HCT116 (cell line): Measurements from ENCODE around the gene RAD18. TPM values are rescaled to one million over a fixed set of nuclear protein-coding genes. Genes with fewer than 3 reads are reported as not detected.

Source experiments
- ATAC-seq: fragments of 200-7000 bp; cut with Tn5 transposase; 2 replicates; pipeline ENCODE4 v1.9.1; 2020; ENCODE audit warnings: mild to moderate bottlenecking, moderate library complexity
- BruUV-seq: library from RNA; stranded (reverse); fragments of 400-500 nt; replicated peaks from 2 replicates; lab custom pipeline; 2021; lab: Mats Ljungman, UMichigan
- CTCF ChIA-PET: fragments of 300-600 bp; sonication (Branson Sonifier 250); formaldehyde crosslinking; loops from one replicate; lab custom pipeline; 2021; ENCODE audit warnings: antibody characterized with exemption; lab: Charles Lee
- POLR2A ChIA-PET: fragments of 300-600, 350-600 bp; sonication (Branson Sonifier 250); formaldehyde crosslinking; loops from one replicate; lab custom pipeline; 2021; ENCODE audit warnings: antibody characterized with exemption; lab: Charles Lee
- RAD21 ChIA-PET, 2 experiments: fragments of 300-600 bp; sonication (Branson Sonifier 250); formaldehyde crosslinking; loops; one replicate each; lab custom pipeline; 2023; ENCODE audit warnings: low total read pairs in 2 of 2; ENCODE audit not compliant: uncharacterized antibody in 2 of 2, unreplicated experiment in 2 of 2, low non-redundant PET in 1 of 2; lab: Charles Lee
- DNase-seq: peaks from one replicate; pipeline ENCODE4 v3.0.0-alpha.2; 2010; ENCODE audit warnings: low read depth, low spot score
- H2AFZ ChIP-seq: fragments of 200-600 bp; shearing (Covaris generic), sonication (generic); 2 replicates; pipeline ENCODE4 v1.6.1; 2017; ENCODE audit warnings: low read depth, mixed run types, mixed read lengths, antibody characterized with exemption, low read length; ENCODE audit not compliant: poor library complexity, severe bottlenecking
- H3K27ac ChIP-seq: 2 replicates; pipeline ENCODE4 v1.5.1; 2012; ENCODE audit warnings: low read depth, low read length
- H3K27me3 ChIP-seq: fragments of 200-600 bp; sonication (generic); 2 replicates; pipeline ENCODE4 v1.6.1; 2016; ENCODE audit warnings: mixed run types, low read length, mixed read lengths; ENCODE audit not compliant: insufficient read depth
- H3K36me3 ChIP-seq, 2 experiments: fragments of 200-500 bp in 1 of 2; fragments of 200-600 bp in 1 of 2; sonication (Bioruptor generic) in 1 of 2; sonication (generic) in 1 of 2; 2 replicates each; pipeline versions ENCODE4 v1.5.1 to v1.6.1; 2014 to 2016; ENCODE audit warnings: low read length in 2 of 2, inconsistent platforms in 1 of 2, mixed read lengths in 1 of 2, mixed run types in 1 of 2; ENCODE audit not compliant: insufficient read depth in 2 of 2, control insufficient read depth in 1 of 2
- H3K4me1 ChIP-seq, 2 experiments: fragments of 200-600 bp in 1 of 2; sonication (generic) in 1 of 2; 2 replicates each; pipeline versions ENCODE4 v1.5.1 to v1.6.1; 2012 to 2017; ENCODE audit warnings: low read length in 2 of 2, inconsistent platforms in 1 of 2, mild to moderate bottlenecking in 1 of 2, mixed read lengths in 1 of 2, mixed run types in 1 of 2, moderate library complexity in 1 of 2; ENCODE audit not compliant: insufficient read depth in 2 of 2, control insufficient read depth in 1 of 2
- H3K4me2 ChIP-seq: fragments of 200-600 bp; sonication (generic); 2 replicates; pipeline ENCODE4 v1.6.1; 2017; ENCODE audit warnings: mixed run types, low read length, mixed read lengths
- H3K4me3 ChIP-seq, 2 experiments: fragments of 200-600 bp in 1 of 2; sonication (generic) in 1 of 2; replicated peaks in 1 of 2; 2 replicates each; pipeline ENCODE4 v1.5.1; 2011 to 2016; ENCODE audit warnings: low read length in 2 of 2, control low read depth in 1 of 2, low read depth in 1 of 2, mild to moderate bottlenecking in 1 of 2, mixed read lengths in 1 of 2, mixed run types in 1 of 2
- H3K79me2 ChIP-seq: fragments of 200-600 bp; sonication (generic); 2 replicates; pipeline ENCODE4 v1.6.1; 2017; ENCODE audit warnings: mild to moderate bottlenecking, mixed run types, low read length, moderate library complexity, mixed read lengths; ENCODE audit not compliant: insufficient read depth
- H3K9ac ChIP-seq: fragments of 200-600 bp; sonication (generic); 2 replicates; pipeline ENCODE4 v1.6.1; 2016; ENCODE audit warnings: low read length, mixed read lengths
- H3K9me2 ChIP-seq: fragments of 200-600 bp; sonication (generic), shearing (Covaris generic); 2 replicates; pipeline ENCODE4 v1.6.1; 2017; ENCODE audit warnings: mixed run types, mild to moderate bottlenecking, moderate library complexity; ENCODE audit not compliant: insufficient read depth
- H3K9me3 ChIP-seq, 2 experiments: fragments of 200-500 bp in 1 of 2; fragments of 200-600 bp in 1 of 2; sonication (Bioruptor generic) in 1 of 2; sonication (generic) in 1 of 2; 2 replicates each; pipeline ENCODE4 v1.6.1; 2014 to 2017; ENCODE audit warnings: low read length in 2 of 2, mixed read lengths in 2 of 2, inconsistent platforms in 1 of 2, low read depth in 1 of 2, mild to moderate bottlenecking in 1 of 2, mixed run types in 1 of 2, moderate library complexity in 1 of 2; ENCODE audit not compliant: control insufficient read depth in 1 of 2, insufficient read depth in 1 of 2
- H4K20me1 ChIP-seq: fragments of 200-600 bp; sonication (generic), shearing (Covaris generic); 2 replicates; pipeline ENCODE4 v1.6.1; 2017; ENCODE audit warnings: mixed run types, mild to moderate bottlenecking, moderate library complexity; ENCODE audit not compliant: insufficient read depth
- CBX3 ChIP-seq: IDR thresholded peaks from 2 replicates; pipeline ENCODE4 v1.6.1; 2012; ENCODE audit warnings: low read depth
- CEBPB ChIP-seq: IDR thresholded peaks from 2 replicates; pipeline ENCODE4 v1.6.1; 2012; ENCODE audit warnings: low read depth
- CTCF ChIP-seq, 3 experiments: fragments of 200-600 bp in 1 of 3; sonication (generic) in 1 of 3; IDR thresholded peaks in 2 of 3; conservative IDR thresholded peaks in 1 of 3; 2 replicates each; pipeline ENCODE4 v1.5.1; 2012 to 2017; ENCODE audit warnings: low read depth in 2 of 3, low read length in 2 of 3, antibody characterized with exemption in 1 of 3, borderline replicate concordance in 1 of 3, control low read depth in 1 of 3, mild to moderate bottlenecking in 1 of 3, mixed read lengths in 1 of 3, mixed run types in 1 of 3, moderate library complexity in 1 of 3; ENCODE audit not compliant: insufficient read depth in 1 of 3
- ELF1 ChIP-seq: IDR thresholded peaks from 2 replicates; pipeline ENCODE4 v1.6.1; 2012; ENCODE audit warnings: low read depth, borderline replicate concordance
- EZH2 ChIP-seq: fragments of 200-600 bp; sonication (generic); IDR thresholded peaks from 2 replicates; pipeline ENCODE4 v1.6.1; 2017; ENCODE audit warnings: antibody characterized with exemption, mixed run types
- EZH2phosphoT487 ChIP-seq: fragments of 200-600 bp; IDR thresholded peaks from 2 replicates; pipeline ENCODE4 v1.6.1; 2018; ENCODE audit warnings: antibody characterized with exemption, borderline replicate concordance
- JUND ChIP-seq: IDR thresholded peaks from 2 replicates; pipeline ENCODE4 v1.6.1; 2012
- POLR2A ChIP-seq: IDR thresholded peaks from 2 replicates; pipeline ENCODE4 v1.7.0; 2011; ENCODE audit warnings: borderline replicate concordance; ENCODE audit not compliant: insufficient read depth, insufficient read length; ENCODE audit errors: extremely low read depth
- RAD21 ChIP-seq: IDR thresholded peaks from 2 replicates; pipeline ENCODE4 v1.6.1; 2012; ENCODE audit warnings: low read depth, mild to moderate bottlenecking
- SP1 ChIP-seq: IDR thresholded peaks from 2 replicates; pipeline ENCODE4 v1.6.1; 2012; ENCODE audit warnings: low read depth
- SRF ChIP-seq: IDR thresholded peaks from 2 replicates; pipeline ENCODE4 v1.6.1; 2012; ENCODE audit warnings: low read depth
- TCF7L2 ChIP-seq: IDR thresholded peaks from 2 replicates; pipeline ENCODE4 v1.7.0; 2011; ENCODE audit warnings: borderline replicate concordance, inconsistent platforms; ENCODE audit not compliant: insufficient read depth, insufficient read length; ENCODE audit errors: extremely low read depth
- YY1 ChIP-seq: IDR thresholded peaks from 2 replicates; pipeline ENCODE4 v1.6.1; 2011; ENCODE audit warnings: low read length, low read depth, moderate library complexity, mild to moderate bottlenecking; ENCODE audit not compliant: insufficient replicate concordance; ENCODE audit errors: extremely low read depth
- ZNF274 ChIP-seq: fragments of 200-500 bp; sonication (Bioruptor generic); IDR thresholded peaks from 2 replicates; pipeline ENCODE4 v1.6.1; 2014; ENCODE audit warnings: mild to moderate bottlenecking, low read depth, low read length, inconsistent platforms
- intact Hi-C: fragments of 100-400 bp; cut with micrococcal nuclease; formaldehyde crosslinking; loops from 2 replicates; pipeline ENCODE4 v1.10.0; 2022
- total RNA-seq: library from RNA; stranded (reverse); gene quantifications from one replicate; pipeline ENCODE4 v1.2.1, GENCODE V29; 2021; ENCODE audit not compliant: unreplicated experiment

The RAD18 gene
- total RNA-seq, 1 experiment from 2014 or later: 28.7 TPM

- Histone ChIP-seq H3K36me3 (peaks cover 0 to 7% of the 10 kb centered on the region in 2 experiments; a peak in 1 of 4 replicates), H3K9ac (no peak overlapping the region), H2AFZ (no peak overlapping the region), H3K27me3 (no peaks in the 10 kb centered on the region), H3K4me3 (no peak overlapping the region), H3K27ac (no peak overlapping the region), H3K9me3 (no peaks in the 10 kb centered on the region), H3K4me2 (no peak overlapping the region), H3K4me1 (no peaks in the 10 kb centered on the region), H4K20me1 (no peaks in the 10 kb centered on the region), H3K79me2 (no peaks in the 10 kb centered on the region), H3K9me2 (no peaks in the 10 kb centered on the region)
- DNase-seq (no peak), ATAC-seq (no peak)
- ChIA-PET RAD21 (no interaction called here), CTCF (no interaction called here), POLR2A (no interaction called here)
- BruUV-seq: no TSS peak
- TF ChIP-seq ELF1 (no peak), POLR2A (no peak), SRF (no peak)
- intact Hi-C loops: no loop called here
Measured at GRCh38 chr3:8891303-8891702, 72.0 kb downstream of the RAD18 start.

- TF ChIP-seq CTCF (IDR thresholded peaks at IDR 0.05 in 2 of 3, conservative IDR thresholded peaks at IDR 0.05 in 1 of 3; ENCODE audit: borderline replicate concordance in 1 of 3, insufficient read depth in 1 of 3, low read depth in 2 of 3, low read length in 2 of 3): no peak
- TF ChIP-seq CEBPB: no peak
- no peak for TF ChIP-seq YY1
- no peak for TF ChIP-seq TCF7L2
- no peak for TF ChIP-seq RAD21
- TF ChIP-seq ZNF274: no peak
- no peak for TF ChIP-seq EZH2phosphoT487
- TF ChIP-seq CBX3: no peak
- TF ChIP-seq SP1: no peak
- TF ChIP-seq EZH2: no peak
- no peak for TF ChIP-seq POLR2A
- TF ChIP-seq JUND: no peak
- no peak for TF ChIP-seq SRF
- TF ChIP-seq, all 23 proteins: peak for 0
- ChIA-PET POLR2A (no interaction called here), CTCF (no interaction called here), RAD21 (no interaction called here)
- H3K4me3 ChIP-seq: no peak overlapping the region
- H3K27ac ChIP-seq: no peak overlapping the region
- no peaks in the 10 kb centered on the region for H4K20me1 ChIP-seq
- H3K79me2 ChIP-seq: no peaks in the 10 kb centered on the region
- H3K27me3 ChIP-seq: no peaks in the 10 kb centered on the region
- no peak for DNase-seq
- intact Hi-C loops: no loop called here
- H3K9me3 ChIP-seq: no peaks in the 10 kb centered on the region
- H2AFZ ChIP-seq: no peak overlapping the region
- H3K4me2 ChIP-seq: no peak overlapping the region
- no peak for ATAC-seq
- no TSS peak for BruUV-seq
- no peaks in the 10 kb centered on the region for H3K4me1 ChIP-seq
- no peaks in the 10 kb centered on the region for H3K9me2 ChIP-seq
- H3K9ac ChIP-seq: no peak overlapping the region
- H3K36me3 ChIP-seq: peaks cover 0 to 10% of the 10 kb centered on the region in 2 experiments; a peak in 1 of 4 replicates
Measured at GRCh38 chr3:8888301-8888915, 74.9 kb downstream of the RAD18 start.
